ENCODE measurements around the gene OR7C1. TPM values are rescaled to one million over a fixed set of nuclear protein-coding genes. Genes with fewer than 3 reads are reported as not detected.
"Not testable (repeated sequence)": the region's sequence is repeated elsewhere in the genome, so short reads cannot be mapped to it uniquely, and the experiment has no call there.

OR7C1 gene
- total RNA-seq, 1 experiment from 2014 or later: not detected

DNA sequence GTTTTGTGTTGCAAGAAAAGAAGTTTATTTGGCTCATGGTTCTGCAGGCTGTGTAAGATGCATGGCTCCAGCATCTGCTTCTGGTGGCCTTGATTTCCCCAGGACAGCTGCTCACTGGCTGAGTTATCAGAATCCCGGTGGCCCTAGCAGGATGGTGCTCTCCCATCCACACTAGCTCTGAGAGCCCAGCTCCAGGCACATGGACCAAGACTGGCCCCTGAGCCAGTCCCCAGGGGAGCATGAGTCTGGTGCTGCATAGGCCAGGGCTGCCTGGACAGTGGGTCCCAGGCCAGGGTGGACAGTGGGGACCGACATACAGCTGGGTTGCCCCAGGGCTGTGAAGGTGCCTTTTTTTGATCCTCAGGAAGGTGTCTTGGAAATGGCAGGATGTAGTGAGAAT, 67.0 kb downstream of the OR7C1 start:
- no peak for DNase-seq (ENCODE audit: extremely low read depth, low read depth)

DNA sequence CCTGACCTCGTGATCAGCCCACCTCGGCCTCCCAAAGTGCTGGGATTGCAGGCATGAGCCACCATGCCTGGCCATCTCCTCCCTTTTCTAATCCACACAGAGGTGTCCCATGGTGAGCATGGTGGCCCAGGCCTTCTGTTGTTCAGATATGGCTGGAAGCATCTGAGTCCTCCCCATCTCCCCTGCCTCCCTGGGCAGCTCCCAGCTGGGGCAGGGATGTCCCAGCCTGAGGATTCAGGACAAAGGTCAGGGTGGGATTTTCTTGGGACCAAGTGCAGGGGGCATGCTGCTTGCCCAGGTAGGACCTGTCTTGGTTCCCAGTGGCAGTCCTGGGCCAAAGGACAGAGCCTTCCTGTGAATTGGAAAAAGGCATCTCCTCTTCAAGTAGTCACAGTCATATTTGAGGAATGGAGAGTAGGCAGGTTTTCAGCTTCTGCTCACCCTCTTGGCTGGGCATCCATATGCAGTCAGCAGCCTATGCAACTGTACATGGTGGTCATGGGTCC, 67.5 kb downstream of the OR7C1 start:
- DNase-seq (ENCODE audit: extremely low read depth, low read depth): no peak

DNA sequence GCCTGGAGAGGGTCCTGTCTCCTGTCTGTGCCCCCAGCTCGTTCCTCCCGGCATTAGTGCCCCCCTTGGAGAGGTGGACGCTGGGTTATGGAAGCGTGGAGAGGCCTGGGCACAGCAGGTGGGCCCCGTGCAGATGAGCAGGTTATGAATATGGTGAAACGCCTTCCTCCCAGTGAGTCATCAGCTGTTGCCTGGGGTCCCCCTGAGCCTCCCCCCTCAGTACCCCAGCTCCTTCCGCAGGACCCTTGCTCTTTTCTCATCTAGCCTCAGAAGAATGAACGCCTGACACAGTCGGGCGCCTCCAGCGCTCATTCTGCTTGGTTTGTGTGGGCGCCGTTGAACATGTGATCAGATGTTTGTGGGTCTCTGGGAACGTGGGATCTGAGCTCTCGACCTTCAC, 69.1 kb downstream of the OR7C1 start:
- DNase-seq (ENCODE audit: extremely low read depth, low read depth): not testable (repeated sequence)

DNA sequence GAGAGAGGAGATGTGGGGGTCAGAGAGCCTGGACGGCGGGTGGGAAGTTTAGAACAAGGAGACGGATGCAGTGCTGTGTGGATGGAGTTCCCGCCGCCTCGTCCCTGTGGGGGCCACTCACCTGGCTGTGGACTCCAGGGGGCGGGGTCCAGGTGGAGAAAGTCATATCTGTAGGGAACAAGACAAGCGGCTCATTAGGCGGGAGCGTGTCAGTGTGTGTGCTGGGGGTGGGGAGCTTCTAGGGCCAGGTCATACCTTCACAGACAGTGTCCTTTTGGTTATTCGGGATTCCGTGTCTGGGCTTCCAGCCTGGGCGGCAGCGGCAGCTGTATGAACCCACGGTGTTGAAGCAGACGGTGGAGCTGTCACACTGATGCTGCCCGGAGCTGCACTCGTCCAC, 69.6 kb downstream of the OR7C1 start:
- not testable (repeated sequence) for DNase-seq (ENCODE audit: extremely low read depth, low read depth)

- DNase-seq (ENCODE audit: extremely low read depth, low read depth): no peak
These were observed 70.6 kb downstream of the OR7C1 start for GRCh38 chr19:14764401-14764800.

DNA sequence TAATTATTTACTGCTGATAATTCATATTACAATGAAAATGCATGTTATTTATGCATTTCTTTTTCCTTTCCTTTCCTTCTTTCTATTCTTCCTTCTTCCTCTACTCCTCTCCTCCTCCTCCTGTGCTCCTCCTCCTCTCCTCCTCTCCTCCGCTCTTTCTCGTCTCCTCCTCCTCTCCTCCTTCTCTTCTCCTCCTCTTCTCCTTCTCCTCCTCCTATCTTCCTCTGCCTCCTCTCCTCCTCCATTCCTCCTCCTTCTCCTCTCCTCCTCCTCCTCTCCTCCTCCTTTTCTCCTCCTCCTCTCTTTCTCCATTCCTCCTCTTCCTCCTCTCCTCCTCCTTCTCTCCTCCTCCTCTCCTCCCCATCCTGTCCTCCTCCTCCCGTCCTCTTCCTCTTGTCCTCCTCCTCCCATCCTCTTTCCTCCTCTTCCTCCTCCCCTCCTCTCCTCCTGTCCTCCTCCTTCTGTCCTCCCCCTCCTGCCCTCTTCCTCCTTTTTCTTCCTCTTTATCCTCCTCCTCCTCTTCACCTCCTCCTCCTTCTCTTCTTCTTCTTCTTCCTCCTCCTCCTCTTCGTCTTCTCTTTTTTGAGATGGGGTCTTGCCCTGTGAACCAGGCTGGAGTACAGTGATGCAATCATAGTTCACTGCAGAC, 71.4 kb downstream of the OR7C1 start:
- no peak for DNase-seq (ENCODE audit: extremely low read depth, low read depth)

- no peak for DNase-seq (ENCODE audit: extremely low read depth, low read depth)
These were observed 72.9 kb downstream of the OR7C1 start for GRCh38 chr19:14762111-14762510.

GRCh38 chr19:14761607-14762006, 73.4 kb downstream of the OR7C1 start:
- no peak for DNase-seq (ENCODE audit: extremely low read depth, low read depth)

GRCh38 chr19:14758816-14759215, 76.2 kb downstream of the OR7C1 start:
- no peak for DNase-seq (ENCODE audit: extremely low read depth, low read depth)

GRCh38 chr19:14748601-14749000, 86.4 kb downstream of the OR7C1 start:
- no peak for DNase-seq (ENCODE audit: extremely low read depth, low read depth)

Small RNA genes within 50 kb of the gene (small RNA-seq; reads per million reads assigned to genes)
- gene AC005255.1: 0.08 to 0.29 reads per million in 2 experiments

Other genes starting within 250 kb of the OR7C1 start
- not detected in 2 replicates for gene ADGRE3, start 160.3 kb downstream of the OR7C1 start, total RNA-seq (2014; rRNA removed; shearing (Covaris generic))
- gene ZNF333, start 145.1 kb downstream of the OR7C1 start, total RNA-seq (2014; rRNA removed; shearing (Covaris generic)): 6.6 and 9.4 TPM in 2 replicates
- gene ADGRE2, start 56.6 kb downstream of the OR7C1 start, total RNA-seq (2014; rRNA removed; shearing (Covaris generic)): 0.43 and 0.45 TPM in 2 replicates
- not detected in 2 replicates for gene OR7A5, start within 50 bp of the OR7C1 start, total RNA-seq (2014; rRNA removed; shearing (Covaris generic))
- not detected in 2 replicates for gene OR7A10, start 13.7 kb upstream of the OR7C1 start, total RNA-seq (2014; rRNA removed; shearing (Covaris generic))
- gene OR7A17, start 50.9 kb upstream of the OR7C1 start, total RNA-seq (2014; rRNA removed; shearing (Covaris generic)): not detected in 2 replicates
- gene OR7C2, start 106.3 kb upstream of the OR7C1 start, total RNA-seq (2014; rRNA removed; shearing (Covaris generic)): not detected in 2 replicates
- not detected in 2 replicates for gene SLC1A6, start 144.7 kb upstream of the OR7C1 start, total RNA-seq (2014; rRNA removed; shearing (Covaris generic))
- not detected in 2 replicates for gene CASP14, start 214.3 kb upstream of the OR7C1 start, total RNA-seq (2014; rRNA removed; shearing (Covaris generic))
- not detected in 2 replicates for gene OR1I1, start 247.0 kb upstream of the OR7C1 start, total RNA-seq (2014; rRNA removed; shearing (Covaris generic))

Data from NCI-H460 (cell line).